GM23248 (cell line): ENCODE data around the gene C1GALT1. TPM values are rescaled to one million over a fixed set of nuclear protein-coding genes. Genes with fewer than 3 reads are reported as not detected.

Experiments used
- DNase-seq: peaks from one replicate; pipeline ENCODE4 v3.0.0-alpha.2; 2015
- H2AFZ ChIP-seq: fragments of 200-600 bp; sonication (generic); 2 replicates; pipeline ENCODE4 v1.6.1; 2016; ENCODE audit warnings: antibody characterized with exemption
- H3F3A ChIP-seq: fragments of 200-600 bp; sonication (generic); 2 replicates; pipeline ENCODE4 v1.6.1; 2016; ENCODE audit warnings: mild to moderate bottlenecking, antibody characterized with exemption, mixed run types; ENCODE audit not compliant: insufficient read depth
- H3K27ac ChIP-seq: fragments of 200-600 bp; sonication (generic); 2 replicates; pipeline ENCODE4 v1.5.1; 2016; ENCODE audit warnings: mild to moderate bottlenecking
- H3K27me3 ChIP-seq: fragments of 200-600 bp; sonication (generic); replicated peaks from 2 replicates; pipeline ENCODE4 v1.6.1; 2016; ENCODE audit warnings: mild to moderate bottlenecking; ENCODE audit not compliant: insufficient read depth
- H3K36me3 ChIP-seq: fragments of 200-600 bp; sonication (generic); 2 replicates; pipeline ENCODE4 v1.6.1; 2016; ENCODE audit warnings: low read depth, mild to moderate bottlenecking
- H3K4me1 ChIP-seq: fragments of 200-600 bp; sonication (generic); 2 replicates; pipeline ENCODE4 v1.6.1; 2016; ENCODE audit warnings: mild to moderate bottlenecking; ENCODE audit not compliant: insufficient read depth
- H3K4me2 ChIP-seq: fragments of 200-600 bp; sonication (generic); one replicate; pipeline ENCODE4 v1.6.1; 2016; ENCODE audit warnings: mild to moderate bottlenecking; ENCODE audit not compliant: unreplicated experiment
- H3K4me3 ChIP-seq: fragments of 200-600 bp; sonication (generic); 2 replicates; pipeline ENCODE4 v1.5.1; 2016; ENCODE audit warnings: mild to moderate bottlenecking
- H3K79me2 ChIP-seq: fragments of 200-600 bp; sonication (generic); 2 replicates; pipeline ENCODE4 v1.6.1; 2016; ENCODE audit warnings: mild to moderate bottlenecking; ENCODE audit not compliant: insufficient read depth
- H3K9ac ChIP-seq: fragments of 200-600 bp; sonication (generic); 2 replicates; pipeline ENCODE4 v1.6.1; 2016; ENCODE audit warnings: mild to moderate bottlenecking
- H3K9me2 ChIP-seq: fragments of 200-600 bp; sonication (generic); 2 replicates; pipeline ENCODE4 v1.6.1; 2016; ENCODE audit warnings: mixed run types, mild to moderate bottlenecking, moderate library complexity; ENCODE audit not compliant: insufficient read depth
- H3K9me3 ChIP-seq: fragments of 200-600 bp; sonication (generic); one replicate; pipeline ENCODE4 v1.6.1; 2017; ENCODE audit warnings: low read depth
- H4K20me1 ChIP-seq: fragments of 200-600 bp; sonication (generic); 2 replicates; pipeline ENCODE4 v1.6.0; 2016; ENCODE audit not compliant: insufficient read depth
- EZH2 ChIP-seq: fragments of 200-600 bp; sonication (generic); IDR thresholded peaks from 2 replicates; pipeline ENCODE4 v1.6.1; 2018; ENCODE audit warnings: antibody characterized with exemption, mild to moderate bottlenecking; ENCODE audit not compliant: insufficient read depth, poor library complexity, severe bottlenecking
- EZH2phosphoT487 ChIP-seq: fragments of 200-600 bp; sonication (generic); IDR thresholded peaks from 2 replicates; pipeline ENCODE4 v1.6.1; 2018; ENCODE audit warnings: antibody characterized with exemption, moderate library complexity, mild to moderate bottlenecking, low read depth; ENCODE audit not compliant: insufficient read depth
- WGBS, 2 experiments: methylation state at CpG; one replicate each; pipeline ENCODE4 v1.1.6; 2015 to 2017; ENCODE audit warnings: low lambda C conversion rate in 2 of 2, low coverage in 1 of 2; ENCODE audit errors: missing lambda C conversion rate in 2 of 2; 5-methylcytosine and 5-hydroxymethylcytosine counted together
- in situ Hi-C: fragments of 300-500 bp; cut with MboI; formaldehyde crosslinking; loops from 2 replicates; pipeline ENCODE4 v1.15.0; 2020
- polyA plus RNA-seq: library from polyadenylated mRNA; unstranded; fragments of >200 nt; fragmentation: Nextera tagmentation; extraction: Ambion mirVana; gene quantifications from 2 replicates; pipeline ENCODE4 v1.2.1, GENCODE V29; 2016
- total RNA-seq: library from RNA; depleted of rRNA; stranded (reverse); fragments of >200 nt; shearing (Covaris generic); gene quantifications from 2 replicates; pipeline ENCODE4 v1.2.3, GENCODE V29; 2014

C1GALT1 gene
- total and polyA plus RNA-seq, 2 experiments from 2014 or later: 72.7 to 75.2 TPM

- Histone ChIP-seq H3K4me1 (no peaks in the 10 kb centered on the region), H3K36me3 (0 out of 2 replicates have a peak, but pooled peaks cover 6% of the 10 kb centered on the region), H3K9me2 (no peaks in the 10 kb centered on the region), H2AFZ (no peak overlapping the region), H3K27me3 (no peaks in the 10 kb centered on the region), H3K4me3 (no peak overlapping the region), H3K4me2 (no peak overlapping the region), H4K20me1 (no peaks in the 10 kb centered on the region), H3K9me3 (no peaks in the 10 kb centered on the region), H3K27ac (no peak overlapping the region), H3F3A (no peaks in the 10 kb centered on the region), H3K79me2 (no peaks in the 10 kb centered on the region), H3K9ac (no peak overlapping the region)
- TF ChIP-seq EZH2 (no peak), EZH2phosphoT487 (no peak)
- WGBS, 2 experiments: 94 to 95% methylated on average over 5 of the region's 5 CpGs
- in situ Hi-C loops: no loop called here
- DNase-seq: no peak
Measured at GRCh38 chr7:7263297-7264230, 81.2 kb downstream of the C1GALT1 start.

DNA sequence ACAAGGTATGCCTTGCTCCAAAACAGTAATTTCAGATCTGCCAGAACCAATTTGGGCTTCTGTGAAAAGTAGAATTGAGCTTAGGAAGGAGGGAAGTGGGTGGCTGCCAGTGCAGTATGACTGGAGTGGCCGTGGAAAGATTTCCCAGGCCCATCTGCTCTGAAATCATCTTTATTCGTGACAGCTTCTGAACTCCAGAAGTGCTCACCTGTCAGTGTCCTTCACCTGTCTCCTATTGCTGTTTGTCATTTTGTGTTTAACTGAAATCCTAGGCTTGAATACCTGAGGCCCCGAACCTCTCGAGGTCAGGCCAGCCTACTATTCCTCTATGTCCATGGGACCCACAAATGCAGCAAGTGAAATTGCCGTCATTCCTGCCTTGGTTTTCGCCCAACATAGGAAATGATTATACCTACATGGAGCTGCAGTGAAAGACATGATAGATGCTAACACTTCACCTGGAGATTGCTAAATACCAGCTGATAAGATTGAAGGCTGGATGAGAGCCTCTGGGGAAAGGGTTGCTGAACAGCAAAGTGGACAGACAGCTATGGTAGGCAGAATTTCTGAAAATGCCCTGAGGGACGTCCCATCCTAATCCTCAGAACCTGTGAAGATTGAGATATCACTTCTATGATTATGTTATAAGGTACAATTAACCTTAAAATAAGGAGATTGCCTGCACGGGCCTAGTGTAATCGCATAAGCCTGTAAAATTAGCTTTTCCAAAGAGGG, 82.1 kb downstream of the C1GALT1 start:
- TF ChIP-seq EZH2 (no peak), EZH2phosphoT487 (no peak)
- H3K36me3 ChIP-seq: no peaks in the 10 kb centered on the region
- no peak overlapping the region for H3K4me3 ChIP-seq
- no peak overlapping the region for H2AFZ ChIP-seq
- whole genome bisulfite sequencing, 2 experiments: 88% methylated on average over 9 of the region's 9 CpGs
- no peaks in the 10 kb centered on the region for H3K27me3 ChIP-seq
- no peak overlapping the region for H3K4me2 ChIP-seq
- no peak overlapping the region for H3K9ac ChIP-seq
- no peaks in the 10 kb centered on the region for H3K9me3 ChIP-seq
- in situ Hi-C loops: no loop called here
- no peaks in the 10 kb centered on the region for H3K4me1 ChIP-seq
- no peak overlapping the region for H3K27ac ChIP-seq
- DNase-seq: no peak
- H3K79me2 ChIP-seq: no peaks in the 10 kb centered on the region
- no peaks in the 10 kb centered on the region for H3F3A ChIP-seq
- H3K9me2 ChIP-seq: no peaks in the 10 kb centered on the region
- H4K20me1 ChIP-seq: no peaks in the 10 kb centered on the region

DNA sequence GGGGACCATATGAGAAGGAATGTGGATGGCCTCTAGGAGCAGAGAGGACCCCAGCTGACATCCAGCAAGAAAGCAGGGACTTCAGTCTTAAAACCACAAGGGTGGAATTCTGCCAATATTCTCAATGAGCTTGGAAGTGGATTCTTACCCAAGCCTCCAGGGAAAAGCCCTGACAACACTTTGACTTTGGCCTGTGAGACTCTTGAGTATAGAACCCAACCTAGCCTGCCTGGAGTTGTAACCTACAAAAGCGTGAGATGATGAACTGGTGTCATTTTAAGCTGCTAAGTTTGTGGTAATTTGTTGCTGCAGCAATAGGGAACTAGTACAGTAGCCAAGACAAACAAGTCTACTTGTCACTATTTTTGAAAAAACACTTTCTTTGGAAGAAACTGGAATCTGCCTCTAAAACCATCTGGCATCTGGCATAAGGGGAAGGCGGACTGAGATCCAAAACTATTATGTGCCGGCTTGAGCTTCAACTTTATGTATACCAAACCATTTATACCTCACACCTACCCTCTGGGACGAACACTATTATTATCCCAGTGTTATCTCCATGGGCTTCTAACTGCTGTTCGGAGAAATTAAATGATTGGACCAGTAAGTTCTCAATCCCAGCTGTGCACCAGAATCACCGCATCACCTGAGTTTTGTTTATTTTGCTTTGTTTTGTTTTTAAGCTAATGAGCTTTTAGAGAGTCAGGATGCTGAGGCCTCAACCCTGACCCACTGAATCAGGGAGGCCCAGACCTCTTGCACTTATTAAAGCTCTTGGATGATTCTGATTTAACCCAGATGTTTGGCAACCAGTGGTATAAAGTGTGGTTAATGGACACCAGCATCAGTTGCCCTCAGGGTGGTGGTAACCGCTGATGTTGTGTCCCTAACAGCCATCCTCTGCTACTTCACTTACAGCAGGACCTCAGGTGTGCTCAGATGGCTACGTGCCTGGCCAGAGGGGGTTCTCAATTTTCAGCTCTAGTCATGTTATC, 83.0 kb downstream of the C1GALT1 start:
- H4K20me1 ChIP-seq: no peaks in the 10 kb centered on the region
- no peak overlapping the region for H3K4me2 ChIP-seq
- H3F3A ChIP-seq: no peaks in the 10 kb centered on the region
- DNase-seq: peak; percentile 14
- no peak overlapping the region for H3K27ac ChIP-seq
- TF ChIP-seq EZH2 (no peak), EZH2phosphoT487 (no peak)
- in situ Hi-C loops: no loop called here
- no peaks in the 10 kb centered on the region for H3K9me3 ChIP-seq
- H2AFZ ChIP-seq: no peak overlapping the region
- H3K79me2 ChIP-seq: no peaks in the 10 kb centered on the region
- no peaks in the 10 kb centered on the region for H3K36me3 ChIP-seq
- no peak overlapping the region for H3K4me3 ChIP-seq
- H3K27me3 ChIP-seq: no peaks in the 10 kb centered on the region
- 65 to 70% methylated on average over 8 of the region's 8 CpGs for WGBS, 2 experiments
- H3K9ac ChIP-seq: no peak overlapping the region
- H3K4me1 ChIP-seq: no peaks in the 10 kb centered on the region
- H3K9me2 ChIP-seq: no peaks in the 10 kb centered on the region
